Measurements from ENCODE around the gene SEC24C.

The SEC24C gene

DNA sequence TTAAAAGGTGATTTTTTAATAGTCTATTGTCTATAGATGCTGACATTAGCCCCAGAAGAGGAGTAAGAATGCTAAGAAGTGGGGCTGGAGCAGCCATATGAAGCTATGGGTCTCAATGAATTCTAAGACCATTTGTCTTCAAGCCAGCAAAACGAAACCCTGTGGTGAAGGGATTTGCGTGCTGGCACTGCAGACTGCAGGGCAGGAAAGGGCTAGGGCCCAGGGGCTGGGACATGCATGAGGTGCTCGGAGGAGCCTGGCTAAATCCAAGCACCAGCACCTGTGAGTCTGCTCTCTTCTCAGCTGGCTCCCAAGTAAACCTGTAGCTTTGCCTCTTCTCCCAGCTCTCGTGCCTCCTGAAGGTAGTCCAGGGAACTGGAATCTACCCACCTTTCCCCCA is 68.5 kb downstream of the SEC24C start:
- DNase-seq (ENCODE audit: low read depth in 3 of 3) = no peak

GRCh38 chr10:73813333-73813732 is 69.2 kb downstream of the SEC24C start:
- DNase-seq (ENCODE audit: low read depth in 3 of 3) = no peak

- DNase-seq (ENCODE audit: low read depth in 3 of 3) = no peak
These were observed 70.2 kb downstream of the SEC24C start for GRCh38 chr10:73814276-73814895.

DNA sequence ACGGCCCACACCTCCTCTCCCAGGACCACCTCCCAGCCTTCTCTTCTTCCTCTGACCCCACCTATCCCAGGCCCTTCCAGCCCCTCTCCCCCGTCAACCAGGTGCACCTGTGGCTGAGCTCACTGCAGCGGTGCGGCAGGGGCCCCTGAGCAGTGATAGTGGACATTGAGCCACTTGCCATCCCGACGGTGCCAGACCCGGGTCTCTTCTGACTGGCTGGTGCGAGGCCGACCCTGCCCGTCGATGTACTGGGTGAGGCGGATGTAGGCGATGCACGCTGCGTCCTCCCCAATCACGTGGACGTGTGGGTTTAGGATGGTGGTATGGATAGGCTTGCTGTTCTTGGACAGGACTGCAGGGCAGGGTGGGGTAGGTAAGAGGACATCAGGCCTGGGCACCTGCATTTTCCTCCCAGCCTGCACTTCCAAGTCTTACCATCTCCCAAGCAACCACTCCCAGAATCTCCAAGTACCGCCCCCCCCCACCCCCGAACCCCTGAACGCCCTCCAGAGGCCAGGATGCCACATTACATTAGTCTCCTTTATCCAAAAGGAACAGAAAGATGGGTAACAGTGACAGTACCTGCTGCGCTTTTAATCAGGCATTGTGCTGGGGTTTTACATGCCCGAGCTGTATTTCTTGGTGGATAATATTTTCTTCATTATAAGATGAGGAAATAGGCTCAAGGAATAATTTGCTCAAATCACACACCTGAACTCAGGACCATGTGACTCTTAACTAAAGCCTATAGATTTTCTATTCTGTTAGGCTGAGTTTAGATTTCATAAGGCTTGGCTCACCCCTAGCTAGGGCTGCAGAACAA is 70.9 kb downstream of the SEC24C start:
- no peak for DNase-seq (ENCODE audit: low read depth in 3 of 3)

- DNase-seq (ENCODE audit: low read depth in 3 of 3) = no peak
These were observed 71.5 kb downstream of the SEC24C start for GRCh38 chr10:73815719-73816030.

DNA sequence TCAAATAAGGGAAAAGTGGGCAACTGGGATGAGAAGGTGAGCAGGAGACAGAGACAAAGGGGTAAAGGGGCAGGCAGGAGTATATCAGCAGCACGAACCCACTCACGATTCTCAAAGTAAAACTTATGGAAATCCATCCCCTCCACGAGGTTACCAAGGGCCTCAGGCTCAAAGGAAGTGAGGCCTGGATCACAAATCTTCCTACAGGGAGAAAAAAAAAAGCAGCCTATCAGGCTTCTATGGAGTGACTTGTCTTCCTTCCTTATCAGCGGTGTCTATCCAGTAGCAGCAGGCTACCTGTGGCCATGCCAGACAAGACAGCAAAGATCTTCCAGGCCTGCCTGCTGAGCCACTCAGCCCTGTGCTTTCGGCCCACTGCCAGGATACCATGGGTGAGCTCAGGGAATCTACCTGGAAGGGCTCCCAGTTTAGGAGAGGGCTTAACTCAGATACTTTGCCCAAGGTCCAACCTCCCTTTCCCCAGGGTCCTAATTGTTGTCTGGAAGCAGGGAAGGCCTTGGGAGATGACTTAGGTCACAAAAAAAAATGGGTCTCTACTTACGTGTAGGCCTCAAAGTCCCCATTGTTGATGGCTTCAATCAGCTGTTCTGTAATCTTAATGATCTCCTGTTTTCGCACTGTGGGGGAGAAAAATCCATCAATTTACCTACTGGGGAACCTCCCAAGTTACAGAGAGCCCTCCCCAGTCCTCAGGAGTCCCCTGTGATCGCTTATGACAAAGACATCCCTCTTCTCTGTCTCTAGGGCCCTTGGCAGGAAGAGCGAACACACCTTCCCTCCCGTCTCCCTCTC is 73.0 kb downstream of the SEC24C start:
- no peak for DNase-seq (ENCODE audit: low read depth in 3 of 3)

- DNase-seq (ENCODE audit: low read depth in 3 of 3) = no peak
These were observed 73.7 kb downstream of the SEC24C start for GRCh38 chr10:73817826-73818225.

DNA sequence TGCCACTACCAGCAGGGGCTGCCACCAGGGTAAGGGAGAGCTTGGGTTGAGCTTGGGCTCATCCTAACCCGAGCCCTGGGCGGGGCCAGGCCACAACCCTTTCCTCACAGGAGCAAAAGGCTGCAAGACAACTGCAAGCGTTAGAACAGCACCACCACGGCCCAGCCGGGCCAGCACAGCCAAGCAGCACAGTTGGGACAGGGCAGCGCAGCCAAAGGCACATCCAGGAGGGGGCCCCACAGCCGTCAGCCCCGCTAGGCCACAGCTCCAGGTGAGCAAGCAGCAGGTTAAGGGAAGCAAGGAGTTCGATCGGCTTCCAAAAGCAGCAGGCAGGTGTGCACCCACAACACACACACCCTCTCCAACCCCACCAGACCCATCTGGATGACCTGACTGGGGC is 74.2 kb downstream of the SEC24C start:
- no peak for DNase-seq (ENCODE audit: low read depth in 3 of 3)

GRCh38 chr10:73819081-73819480 is 74.9 kb downstream of the SEC24C start:
- no peak for DNase-seq (ENCODE audit: low read depth in 3 of 3)

DNA sequence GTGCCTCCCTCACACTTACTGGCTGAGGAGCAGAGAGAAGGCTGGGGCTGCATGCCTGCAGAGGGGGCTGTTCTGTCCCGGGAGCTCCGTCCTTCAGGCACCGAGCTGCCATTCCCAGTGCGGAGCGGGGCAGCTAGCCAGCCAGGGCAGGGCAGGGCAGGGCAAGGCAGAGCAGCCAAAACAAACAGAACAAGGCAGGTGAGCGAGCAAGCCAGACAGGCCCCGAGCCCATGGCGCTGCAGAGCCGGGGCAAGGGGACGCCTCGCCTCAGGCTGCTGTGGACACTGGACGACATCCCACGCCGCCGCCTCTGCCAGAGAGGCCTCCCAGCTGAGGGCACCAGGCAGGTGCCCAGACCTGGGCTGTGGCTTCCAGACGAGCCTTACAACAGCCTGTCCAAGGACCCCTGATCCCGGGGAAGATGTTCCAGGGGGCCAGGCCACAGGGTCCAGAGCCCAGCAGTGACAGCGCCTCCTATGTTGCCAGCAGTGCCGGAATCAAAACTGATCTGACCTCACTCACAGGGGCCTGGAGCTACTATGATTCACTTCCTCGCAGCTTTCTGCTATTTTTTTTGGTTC is 75.4 kb downstream of the SEC24C start:
- no peak for DNase-seq (ENCODE audit: low read depth in 3 of 3)
